Measurements from ENCODE around the gene SDE2. TPM values are rescaled to one million over a fixed set of nuclear protein-coding genes. Genes with fewer than 3 reads are reported as not detected.

Gene SDE2
- 10 to 100 TPM; 14.9 to 15.5 TPM for total RNA-seq

DNA sequence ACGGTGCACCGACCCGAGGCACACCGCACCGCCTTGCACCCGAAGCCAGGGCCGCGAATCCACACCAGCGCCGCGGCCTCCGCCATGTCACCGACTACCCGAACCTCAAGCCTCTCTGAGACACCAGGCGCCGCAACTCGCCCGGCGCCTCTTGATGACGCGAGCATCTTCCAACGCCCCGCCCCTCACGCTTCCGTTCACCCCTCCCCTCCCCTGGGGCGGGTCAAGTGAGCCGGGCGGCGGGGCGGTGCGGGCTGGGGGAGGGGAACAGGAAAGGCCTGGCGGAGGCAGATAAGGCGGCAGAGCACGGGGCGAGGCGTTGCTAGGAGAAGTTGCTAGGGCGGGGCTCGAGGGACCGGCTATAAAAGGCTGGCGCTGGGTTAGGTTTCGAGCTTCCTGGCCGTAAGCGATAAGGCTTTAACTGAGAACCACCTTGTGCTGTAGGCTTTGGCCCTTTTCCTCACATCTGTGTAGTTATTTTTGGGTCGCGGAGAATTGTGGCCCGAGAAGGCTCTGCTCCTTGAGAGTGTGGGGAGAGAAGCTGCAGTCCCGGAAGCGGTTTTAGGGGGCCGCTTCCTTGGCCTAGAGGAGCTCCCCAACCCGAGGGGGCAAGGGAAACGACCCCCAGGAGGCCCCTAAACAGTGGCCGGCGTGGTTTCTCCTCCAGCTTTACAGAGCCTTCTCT lies at the start of gene SDE2:
SDE2 (minus strand) TSS at position 117 of the 685 bp plus-strand sequence; CDS start at position 86, 31 bp downstream.
- no peaks in the 10 kb centered on the region for H3K27me3 Mint-ChIP-seq
- ATAC-seq: peak; percentile 91
- peaks cover 20% of the 10 kb centered on the region for H3K36me3 Mint-ChIP-seq (ENCODE audit: low read depth)
- DNase-seq: peak; percentile 100
- peaks cover 67% of the 10 kb centered on the region for H3K4me1 Mint-ChIP-seq (ENCODE audit: low read depth)
- H3K27ac Mint-ChIP-seq: peak within 1 kb of the TSS; percentile 100
- intact Hi-C loops (cut with micrococcal nuclease): loop anchor here (1.0 kb wide), 1 partner anchor 64 kb away; no protein-coding TSS in a partner anchor
- ChIA-PET POLR2A (interaction anchor here (0.6 to 3.1 kb wide), 23 partner anchors 11 to 572 kb away, joined by 3 to 43 read pairs (median 4); partner anchors contain the start of genes H3-3A, LBR, PYCR2 and SRP9), CTCF (interaction anchor here (0.8 to 1.9 kb wide), 5 partner anchors 12 to 126 kb away, joined by 3 to 13 read pairs (median 4); no protein-coding TSS in a partner anchor)
- peaks cover 2% of the 10 kb centered on the region for H3K9me3 Mint-ChIP-seq
- peak within 1 kb of the TSS; percentile 98 for H3K4me3 Mint-ChIP-seq
- TF ChIP-seq, protein P1, sequence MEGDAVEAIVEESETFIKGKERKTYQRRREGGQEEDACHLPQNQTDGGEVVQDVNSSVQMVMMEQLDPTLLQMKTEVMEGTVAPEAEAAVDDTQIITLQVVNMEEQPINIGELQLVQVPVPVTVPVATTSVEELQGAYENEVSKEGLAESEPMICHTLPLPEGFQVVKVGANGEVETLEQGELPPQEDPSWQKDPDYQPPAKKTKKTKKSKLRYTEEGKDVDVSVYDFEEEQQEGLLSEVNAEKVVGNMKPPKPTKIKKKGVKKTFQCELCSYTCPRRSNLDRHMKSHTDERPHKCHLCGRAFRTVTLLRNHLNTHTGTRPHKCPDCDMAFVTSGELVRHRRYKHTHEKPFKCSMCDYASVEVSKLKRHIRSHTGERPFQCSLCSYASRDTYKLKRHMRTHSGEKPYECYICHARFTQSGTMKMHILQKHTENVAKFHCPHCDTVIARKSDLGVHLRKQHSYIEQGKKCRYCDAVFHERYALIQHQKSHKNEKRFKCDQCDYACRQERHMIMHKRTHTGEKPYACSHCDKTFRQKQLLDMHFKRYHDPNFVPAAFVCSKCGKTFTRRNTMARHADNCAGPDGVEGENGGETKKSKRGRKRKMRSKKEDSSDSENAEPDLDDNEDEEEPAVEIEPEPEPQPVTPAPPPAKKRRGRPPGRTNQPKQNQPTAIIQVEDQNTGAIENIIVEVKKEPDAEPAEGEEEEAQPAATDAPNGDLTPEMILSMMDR (IDR thresholded peaks at IDR 0.05): no peak

DNA sequence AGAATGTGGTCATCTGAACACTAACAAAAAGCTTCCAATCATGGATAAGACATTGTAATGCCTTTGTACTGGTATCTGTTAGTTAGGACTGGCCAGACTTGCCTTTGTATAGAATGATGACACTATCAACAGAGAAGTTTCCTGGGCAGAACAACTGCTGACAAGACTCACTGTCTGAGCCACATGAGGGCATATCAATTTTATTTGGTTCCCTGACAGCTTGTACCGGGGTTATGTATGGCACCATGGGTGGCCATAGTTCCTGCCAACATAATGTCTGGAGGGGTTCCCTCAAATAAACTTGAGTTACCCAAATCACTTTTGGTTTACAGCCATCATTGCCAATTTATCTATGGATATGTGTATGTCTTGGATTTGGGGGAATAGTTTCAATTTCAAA lies 49.7 kb upstream of the SDE2 start:
- ChIA-PET CTCF (no interaction called here), POLR2A (no interaction called here)
- no peak for ATAC-seq
- no peaks in the 10 kb centered on the region for H3K9me3 Mint-ChIP-seq
- H3K27ac Mint-ChIP-seq: no peak overlapping the region
- H3K36me3 Mint-ChIP-seq (ENCODE audit: low read depth): no peaks in the 10 kb centered on the region
- H3K27me3 Mint-ChIP-seq: no peaks in the 10 kb centered on the region
- H3K4me3 Mint-ChIP-seq: no peak overlapping the region
- no peak for DNase-seq
- TF ChIP-seq, protein P1 (IDR thresholded peaks at IDR 0.05): no peak
- no peaks in the 10 kb centered on the region for H3K4me1 Mint-ChIP-seq (ENCODE audit: low read depth)
- intact Hi-C loops (cut with micrococcal nuclease): no loop called here

DNA sequence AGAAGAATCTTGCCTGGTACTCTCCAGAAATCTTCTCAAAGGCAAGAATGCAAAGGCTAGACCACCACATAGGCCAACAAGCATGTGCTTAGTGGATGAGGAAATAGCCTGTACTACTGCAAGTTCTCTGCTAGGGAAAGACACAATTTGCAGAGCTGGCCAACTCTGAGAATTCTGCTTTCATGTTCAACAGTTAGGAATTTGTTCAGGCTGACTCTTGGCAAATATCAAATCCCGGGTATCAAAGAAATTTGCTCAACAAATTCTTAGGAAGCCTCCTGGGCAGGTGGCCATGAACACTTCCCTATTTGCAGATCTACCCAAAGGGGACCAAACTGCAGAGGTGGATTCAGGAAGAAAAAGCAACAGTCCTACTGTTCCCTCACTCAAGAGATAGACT lies 48.4 kb upstream of the SDE2 start:
- Mint-ChIP-seq H3K4me3 (no peak overlapping the region), H3K4me1 (ENCODE audit: low read depth) (no peaks in the 10 kb centered on the region), H3K36me3 (ENCODE audit: low read depth) (no peaks in the 10 kb centered on the region), H3K27me3 (no peaks in the 10 kb centered on the region), H3K9me3 (no peaks in the 10 kb centered on the region), H3K27ac (no peak overlapping the region)
- TF ChIP-seq, protein P1 (IDR thresholded peaks at IDR 0.05): no peak
- ATAC-seq (no peak), DNase-seq (no peak)
- ChIA-PET CTCF (no interaction called here), POLR2A (no interaction called here)
- intact Hi-C loops (cut with micrococcal nuclease): no loop called here

DNA sequence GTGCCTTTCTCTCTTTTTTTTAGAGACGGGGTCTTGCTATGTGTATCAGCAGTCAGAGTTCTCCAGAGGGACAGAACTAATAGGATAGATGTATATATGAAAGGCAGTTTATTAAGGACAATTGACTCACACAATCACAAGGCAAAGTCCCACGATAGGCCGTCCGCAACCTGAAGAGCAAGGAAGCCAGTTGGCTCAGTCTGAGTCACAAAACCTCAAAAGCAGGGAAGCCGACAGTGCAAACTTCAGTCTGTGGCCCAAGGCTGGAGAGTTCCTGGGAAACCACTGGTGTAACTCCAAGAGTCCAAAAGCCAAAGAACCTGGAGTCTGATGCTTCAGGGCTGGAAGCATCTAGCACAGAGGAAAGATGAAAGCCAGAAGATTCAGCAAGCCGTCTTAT lies 47.1 kb upstream of the SDE2 start:
- TF ChIP-seq, protein P1 (IDR thresholded peaks at IDR 0.05): no peak
- ATAC-seq: no peak
- intact Hi-C loops (cut with micrococcal nuclease): no loop called here
- ChIA-PET CTCF (no interaction called here), POLR2A (no interaction called here)
- H3K27ac Mint-ChIP-seq: no peak overlapping the region
- no peaks in the 10 kb centered on the region for H3K27me3 Mint-ChIP-seq
- H3K9me3 Mint-ChIP-seq: no peaks in the 10 kb centered on the region
- no peak for DNase-seq
- no peaks in the 10 kb centered on the region for H3K36me3 Mint-ChIP-seq (ENCODE audit: low read depth)
- no peaks in the 10 kb centered on the region for H3K4me1 Mint-ChIP-seq (ENCODE audit: low read depth)
- H3K4me3 Mint-ChIP-seq: no peak overlapping the region

DNA sequence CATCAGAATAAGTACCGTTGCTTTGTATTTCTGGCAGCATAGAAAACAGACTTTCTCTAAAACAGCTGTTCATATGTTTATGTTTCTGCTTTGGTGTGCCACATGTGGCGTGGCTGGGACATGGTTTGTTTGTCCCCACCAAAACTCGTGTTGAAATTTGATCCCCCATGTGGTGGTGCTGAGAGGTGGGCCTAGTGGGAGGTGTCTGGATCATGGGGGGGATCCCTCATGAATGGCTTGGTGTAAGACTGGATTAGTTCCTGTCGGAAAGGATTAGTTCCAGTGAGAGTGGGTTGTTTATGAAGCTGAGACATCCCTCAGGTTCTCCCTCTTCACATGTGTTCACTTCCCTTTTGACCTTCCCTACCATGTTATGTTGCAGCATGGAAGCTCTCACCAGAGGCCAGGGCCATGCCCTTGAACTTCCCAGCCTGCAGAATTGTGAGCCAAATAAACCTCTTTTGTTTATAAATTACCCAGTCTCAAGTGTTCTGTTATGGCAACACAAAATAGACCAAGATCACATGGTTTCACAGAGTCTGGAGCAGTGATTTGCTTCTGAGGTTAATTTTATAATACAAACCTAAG lies 45.5 kb upstream of the SDE2 start:
- TF ChIP-seq, protein P1 (IDR thresholded peaks at IDR 0.05): no peak
- H3K27ac Mint-ChIP-seq: no peak overlapping the region
- no peaks in the 10 kb centered on the region for H3K9me3 Mint-ChIP-seq
- no peaks in the 10 kb centered on the region for H3K36me3 Mint-ChIP-seq (ENCODE audit: low read depth)
- ChIA-PET POLR2A (no interaction called here), CTCF (no interaction called here)
- H3K4me3 Mint-ChIP-seq: no peak overlapping the region
- no peaks in the 10 kb centered on the region for H3K4me1 Mint-ChIP-seq (ENCODE audit: low read depth)
- ATAC-seq (no peak), DNase-seq (no peak)
- H3K27me3 Mint-ChIP-seq: no peaks in the 10 kb centered on the region
- intact Hi-C loops (cut with micrococcal nuclease): no loop called here

All from activated CD8-positive, alpha-beta T cell treated with anti-CD3 and anti-CD28 coated beads for 36 hours (primary cell).